CD14-positive monocyte (primary cell): ENCODE data around the gene FOXL2. TPM values are rescaled to one million over a fixed set of nuclear protein-coding genes. Genes with fewer than 3 reads are reported as not detected.

Experiments used
- DNase-seq, 3 donors: peaks; one replicate each; pipeline ENCODE4 v3.0.0-alpha.2; 2011 to 2022
- H2AFZ ChIP-seq: 2 replicates; pipeline ENCODE4 v1.6.0; 2012; ENCODE audit warnings: mild to moderate bottlenecking, low read depth, low read length, inconsistent platforms; ENCODE audit not compliant: insufficient read depth, poor library complexity, severe bottlenecking
- H3K27ac ChIP-seq, 2 donors: 1 replicate in 1 of 2; 2 replicates in 1 of 2; pipeline ENCODE4 v1.5.1; 2012 to 2013; ENCODE audit warnings: low read length in 2 of 2, control low read depth in 1 of 2, inconsistent platforms in 1 of 2, low read depth in 1 of 2, mild to moderate bottlenecking in 1 of 2
- H3K27me3 ChIP-seq, 2 donors: one replicate each; pipeline versions ENCODE4 v1.6.0 to v1.6.1; 2011 to 2013; ENCODE audit warnings: low read length in 2 of 2; ENCODE audit not compliant: control insufficient read depth in 2 of 2, insufficient read depth in 2 of 2
- H3K36me3 ChIP-seq, 2 donors: replicated peaks in 1 of 2; 1 replicate in 1 of 2; 2 replicates in 1 of 2; pipeline versions ENCODE4 v1.5.1 to v1.6.1; 2012 to 2013; ENCODE audit warnings: low read length in 2 of 2, control low read depth in 1 of 2, inconsistent platforms in 1 of 2, mild to moderate bottlenecking in 1 of 2; ENCODE audit not compliant: insufficient read depth in 2 of 2, control insufficient read depth in 1 of 2
- H3K4me1 ChIP-seq, 2 donors: 1 replicate in 1 of 2; 2 replicates in 1 of 2; pipeline versions ENCODE4 v1.5.1 to v1.6.1; 2012 to 2013; ENCODE audit warnings: low read length in 2 of 2, control low read depth in 1 of 2, inconsistent platforms in 1 of 2, mild to moderate bottlenecking in 1 of 2, moderate library complexity in 1 of 2; ENCODE audit not compliant: insufficient read depth in 2 of 2, control insufficient read depth in 1 of 2
- H3K4me2 ChIP-seq: replicated peaks from 2 replicates; pipeline ENCODE3; 2012; ENCODE audit warnings: low read length, moderate library complexity, mild to moderate bottlenecking; ENCODE audit not compliant: poor library complexity, severe bottlenecking; ENCODE audit errors: extremely low read depth
- H3K4me3 ChIP-seq, 3 experiments: fragments of 200-600 bp in 1 of 3; sonication (generic) in 1 of 3; replicated peaks in 1 of 3; 1 replicate in 2 of 3; 2 replicates in 1 of 3; pipeline ENCODE4 v1.5.1; 2011 to 2013; ENCODE audit warnings: low read length in 3 of 3, mild to moderate bottlenecking in 3 of 3, control low read depth in 2 of 3, low read depth in 2 of 3, inconsistent platforms in 1 of 3, moderate library complexity in 1 of 3
- H3K79me2 ChIP-seq: 2 replicates; pipeline ENCODE4 v1.6.0; 2012; ENCODE audit warnings: mild to moderate bottlenecking, control low read depth, inconsistent platforms, low read length, moderate library complexity; ENCODE audit not compliant: insufficient read depth
- H3K9ac ChIP-seq: 2 replicates; pipeline ENCODE4 v1.6.0; 2017; ENCODE audit warnings: low read length, mild to moderate bottlenecking; ENCODE audit not compliant: insufficient read depth, poor library complexity, severe bottlenecking
- H3K9me3 ChIP-seq, 2 donors: replicated peaks in 1 of 2; 1 replicate in 1 of 2; 2 replicates in 1 of 2; pipeline versions ENCODE4 v1.5.1 to v1.6.1; 2012 to 2013; ENCODE audit warnings: low read length in 2 of 2, control low read depth in 1 of 2; ENCODE audit not compliant: control insufficient read depth in 1 of 2, insufficient read depth in 1 of 2
- H4K20me1 ChIP-seq: 2 replicates; pipeline ENCODE4 v1.6.0; 2012; ENCODE audit warnings: mild to moderate bottlenecking, low read length, control low read depth, moderate library complexity; ENCODE audit not compliant: insufficient read depth
- H3K27ac Mint-ChIP-seq, 7 donors: one replicate each; pipeline ENCODE4 v1.8.0; 2020; ENCODE audit warnings: mild to moderate bottlenecking in 7 of 7, mixed read lengths in 7 of 7, moderate library complexity in 6 of 7, inconsistent platforms in 2 of 7
- H3K27me3 Mint-ChIP-seq, 3 donors: one replicate each; pipeline ENCODE4 v1.8.0; 2021 to 2022; ENCODE audit warnings: low read depth in 3 of 3, mild to moderate bottlenecking in 3 of 3, mixed read lengths in 3 of 3, moderate library complexity in 3 of 3, inconsistent platforms in 1 of 3
- H3K36me3 Mint-ChIP-seq, 2 donors: one replicate each; pipeline ENCODE4 v1.8.0; 2020; ENCODE audit warnings: mixed read lengths in 2 of 2, inconsistent platforms in 1 of 2, mild to moderate bottlenecking in 1 of 2
- H3K4me1 Mint-ChIP-seq: one replicate; pipeline ENCODE4 v1.8.0; 2020; ENCODE audit warnings: mild to moderate bottlenecking, mixed read lengths
- H3K4me3 Mint-ChIP-seq, 2 donors: one replicate each; pipeline ENCODE4 v1.8.0; 2020; ENCODE audit warnings: mild to moderate bottlenecking in 2 of 2, mixed read lengths in 2 of 2, moderate library complexity in 1 of 2
- H3K9me3 Mint-ChIP-seq, 7 donors: one replicate each; pipeline ENCODE4 v1.8.0; 2020 to 2022; ENCODE audit warnings: mixed read lengths in 7 of 7, mild to moderate bottlenecking in 6 of 7, moderate library complexity in 6 of 7, inconsistent platforms in 2 of 7
- WGBS: methylation state at CpG from one replicate; pipeline ENCODE4 v1.1.5; 2013; ENCODE audit warnings: missing lambda C conversion rate; ENCODE audit not compliant: insufficient coverage; 5-methylcytosine and 5-hydroxymethylcytosine counted together
- intact Hi-C, 2 donors: fragments of 100-400 bp; cut with micrococcal nuclease; formaldehyde crosslinking; loops; one replicate each; pipeline versions ENCODE4 v1.15.0 to v1.15.1; 2023
- polyA plus RNA-seq, 3 donors: library from polyadenylated mRNA; depleted of rRNA in 1 of 3; unstranded in 2 of 3; stranded (reverse) in 1 of 3; fragments of 300-500 nt in 2 of 3; fragments of >200 nt in 1 of 3; fragmentation: Illumina TruSeq in 2 of 3; gene quantifications; 1 replicate in 2 of 3; 2 replicates in 1 of 3; pipeline ENCODE4 v1.2.3, GENCODE V29; 2012 to 2021
- TF ChIP-seq, protein P1 (sequence below): fragments of 200-600 bp; IDR thresholded peaks from one replicate; pipeline ENCODE4 v1.8.0; 2022; ENCODE audit warnings: antibody characterized with exemption, mild to moderate bottlenecking

Gene FOXL2
- polyA plus RNA-seq, 3 donors, result not detected

- Histone ChIP-seq H3K4me2 (no peak overlapping the region), H3K4me1 (peaks cover 25 to 27% of the 10 kb centered on the region in 2 donors), H3K36me3 (no peaks in the 10 kb centered on the region), H3K79me2 (no peaks in the 10 kb centered on the region), H3K27me3 (peaks cover 32 to 53% of the 10 kb centered on the region in 2 donors), H4K20me1 (no peaks in the 10 kb centered on the region), H3K27ac (no peak overlapping the region), H3K9ac (no peak overlapping the region), H3K4me3 (no peak overlapping the region), H2AFZ (no peak overlapping the region), H3K9me3 (peaks cover 8 to 23% of the 10 kb centered on the region in 2 donors)
- H3K9me3 Mint-ChIP-seq, result peaks cover 0 to 14% (median 7%) of the 10 kb centered on the region in 7 donors
- TF ChIP-seq, protein P1, sequence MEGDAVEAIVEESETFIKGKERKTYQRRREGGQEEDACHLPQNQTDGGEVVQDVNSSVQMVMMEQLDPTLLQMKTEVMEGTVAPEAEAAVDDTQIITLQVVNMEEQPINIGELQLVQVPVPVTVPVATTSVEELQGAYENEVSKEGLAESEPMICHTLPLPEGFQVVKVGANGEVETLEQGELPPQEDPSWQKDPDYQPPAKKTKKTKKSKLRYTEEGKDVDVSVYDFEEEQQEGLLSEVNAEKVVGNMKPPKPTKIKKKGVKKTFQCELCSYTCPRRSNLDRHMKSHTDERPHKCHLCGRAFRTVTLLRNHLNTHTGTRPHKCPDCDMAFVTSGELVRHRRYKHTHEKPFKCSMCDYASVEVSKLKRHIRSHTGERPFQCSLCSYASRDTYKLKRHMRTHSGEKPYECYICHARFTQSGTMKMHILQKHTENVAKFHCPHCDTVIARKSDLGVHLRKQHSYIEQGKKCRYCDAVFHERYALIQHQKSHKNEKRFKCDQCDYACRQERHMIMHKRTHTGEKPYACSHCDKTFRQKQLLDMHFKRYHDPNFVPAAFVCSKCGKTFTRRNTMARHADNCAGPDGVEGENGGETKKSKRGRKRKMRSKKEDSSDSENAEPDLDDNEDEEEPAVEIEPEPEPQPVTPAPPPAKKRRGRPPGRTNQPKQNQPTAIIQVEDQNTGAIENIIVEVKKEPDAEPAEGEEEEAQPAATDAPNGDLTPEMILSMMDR, result no peak
- peaks cover 27% of the 10 kb centered on the region for H3K4me1 Mint-ChIP-seq
- no peak overlapping the region for H3K27ac Mint-ChIP-seq
- intact Hi-C loops, result no loop called here
- peaks cover 51 to 73% (median 61%) of the 10 kb centered on the region in 3 donors for H3K27me3 Mint-ChIP-seq
- WGBS, result 100% methylated on average over 1 of the region's 4 CpGs
- H3K4me3 Mint-ChIP-seq, result no peak overlapping the region
- no peak for DNase-seq
- peaks cover 1 to 7% of the 10 kb centered on the region in 2 donors for H3K36me3 Mint-ChIP-seq
These were observed 13.8 kb downstream of the FOXL2 start for GRCh38 chr3:138933068-138933668.

DNA sequence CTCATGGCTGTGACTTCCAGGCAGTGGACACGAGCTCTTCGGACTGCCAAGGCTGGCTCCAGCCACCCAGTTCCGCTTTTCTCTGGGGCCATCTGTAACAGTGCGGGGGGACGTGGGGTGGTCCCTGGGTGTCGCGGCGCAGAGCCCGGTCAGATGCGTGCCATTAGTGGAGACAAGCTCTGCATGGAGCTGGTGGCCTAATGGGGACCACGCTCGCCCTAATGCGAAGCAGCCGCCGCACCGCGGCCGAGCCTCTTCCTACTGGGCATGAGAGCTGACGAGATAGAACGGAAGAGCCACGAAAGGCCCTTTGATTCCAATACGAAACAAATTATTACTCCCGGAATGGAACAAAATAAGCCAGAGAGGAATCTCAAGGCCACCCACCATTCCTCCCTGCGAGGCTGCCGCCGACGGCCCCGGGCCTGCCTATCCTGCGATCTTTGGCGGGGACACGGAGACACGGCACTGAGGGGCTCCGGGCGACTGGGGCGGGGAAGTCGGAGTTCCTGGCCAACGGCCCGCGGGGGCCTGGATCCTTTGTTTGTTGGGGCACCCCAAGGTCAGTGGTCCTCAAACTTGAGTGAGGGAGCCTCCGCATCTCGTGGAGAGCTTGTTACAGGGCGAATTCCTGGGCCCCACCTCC is 18.1 kb downstream of the FOXL2 start:
- Histone ChIP-seq H2AFZ (no peak overlapping the region), H3K36me3 (no peaks in the 10 kb centered on the region), H4K20me1 (no peaks in the 10 kb centered on the region), H3K27ac (no peak overlapping the region), H3K27me3 (peaks cover 0 to 17% of the 10 kb centered on the region in 2 donors), H3K4me2 (no peak overlapping the region), H3K4me3 (no peak overlapping the region), H3K79me2 (no peaks in the 10 kb centered on the region), H3K9ac (no peak overlapping the region), H3K4me1 (no peaks in the 10 kb centered on the region), H3K9me3 (no peaks in the 10 kb centered on the region)
- intact Hi-C loops, result loop anchor here (10.0 kb wide), 4 partner anchors 454 to 864 kb away; no protein-coding TSS in a partner anchor
- Mint-ChIP-seq H3K36me3 (no peaks in the 10 kb centered on the region), H3K27ac (no peak overlapping the region), H3K4me1 (no peaks in the 10 kb centered on the region), H3K4me3 (no peak overlapping the region), H3K9me3 (no peaks in the 10 kb centered on the region), H3K27me3 (peaks cover 20 to 36% (median 27%) of the 10 kb centered on the region in 3 donors)
- 96% methylated on average over 40 of the region's 42 CpGs for WGBS
- TF ChIP-seq, protein P1, result no peak
- no peak for DNase-seq
